HG03139 (cell line): ENCODE data around the gene GMPPA.

ENCODE experiments used
- ATAC-seq: cut with Tn5 transposase; IDR thresholded peaks from one replicate; pipeline ENCODE4 v1.9.1; 2021; ENCODE audit not compliant: unreplicated experiment

Gene GMPPA

GRCh38 chr2:219498280-219499057, at the start of gene GMPPA:
Gene GMPPA (plus strand): TSS chr2:219498891. CDS start chr2:219499976, 1,085 bp downstream.
- peak; percentile 93 for ATAC-seq

DNA sequence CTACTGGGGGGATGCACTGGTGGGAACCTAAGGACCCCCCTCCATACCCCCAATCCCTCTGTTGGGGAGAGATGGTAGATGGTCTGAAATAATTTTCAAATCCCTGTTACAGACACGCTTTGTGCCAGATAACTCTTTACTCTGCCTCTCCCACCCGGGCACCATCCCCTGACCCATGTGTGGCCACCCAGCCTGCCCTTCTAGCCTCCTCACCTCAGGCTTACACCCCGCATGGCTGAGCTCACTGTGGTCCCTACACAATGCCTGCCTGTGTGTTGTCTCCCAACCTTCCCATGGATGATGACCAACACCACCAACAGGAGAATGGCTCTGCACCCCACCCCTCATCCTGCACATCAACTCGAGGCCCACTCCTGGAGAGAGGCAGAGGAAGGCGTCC, 49.1 kb upstream of the GMPPA start:
- ATAC-seq = no peak

- no peak for ATAC-seq
Observed at GRCh38 chr2:219451661-219452360, 46.9 kb upstream of the GMPPA start.

DNA sequence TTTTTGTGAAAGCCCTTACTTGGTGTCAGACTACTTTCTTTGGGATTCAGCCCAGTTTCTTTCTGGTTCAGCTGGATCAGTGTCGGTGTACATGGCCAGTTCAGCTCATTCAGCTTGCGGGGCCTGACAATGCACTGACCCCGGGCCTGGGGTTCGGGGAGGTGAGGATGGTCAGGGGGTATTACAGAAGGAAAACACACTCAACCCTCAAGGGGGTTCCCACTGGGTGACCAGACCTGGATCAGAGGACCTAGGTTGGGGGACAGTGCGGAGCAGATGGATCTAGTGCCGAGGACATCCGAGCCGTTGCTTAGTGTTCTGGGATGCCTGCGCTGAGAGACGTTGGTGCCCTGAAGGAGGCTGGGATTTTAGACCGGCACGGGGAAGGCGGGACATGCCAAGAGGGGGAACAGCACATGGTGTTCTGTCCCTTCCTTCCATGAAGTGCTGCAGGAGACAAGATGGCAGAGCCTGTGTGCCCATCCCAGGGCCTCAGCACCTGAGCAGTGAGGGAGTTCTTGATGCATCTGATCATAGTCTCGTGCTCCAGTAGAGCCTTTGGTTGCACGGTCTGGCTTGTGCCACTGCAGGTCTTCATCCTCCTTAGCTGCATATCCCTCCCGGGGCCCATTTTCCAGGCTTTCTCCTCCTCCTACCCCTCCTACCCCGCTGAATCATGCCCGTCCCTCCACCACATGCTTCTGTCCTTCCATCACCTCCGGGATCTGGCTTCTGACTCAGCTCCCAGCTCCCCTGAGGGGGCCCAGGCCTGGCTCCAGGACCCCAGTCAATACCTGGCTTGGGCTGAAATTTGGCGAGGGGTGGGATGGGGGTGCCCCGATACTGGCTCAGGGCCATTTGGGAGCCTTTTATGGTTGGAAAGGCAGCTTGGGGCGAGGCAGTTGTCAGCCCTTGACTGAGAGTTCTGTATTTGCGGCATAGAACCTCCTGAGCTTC, 46.1 kb upstream of the GMPPA start:
- no peak for ATAC-seq

DNA sequence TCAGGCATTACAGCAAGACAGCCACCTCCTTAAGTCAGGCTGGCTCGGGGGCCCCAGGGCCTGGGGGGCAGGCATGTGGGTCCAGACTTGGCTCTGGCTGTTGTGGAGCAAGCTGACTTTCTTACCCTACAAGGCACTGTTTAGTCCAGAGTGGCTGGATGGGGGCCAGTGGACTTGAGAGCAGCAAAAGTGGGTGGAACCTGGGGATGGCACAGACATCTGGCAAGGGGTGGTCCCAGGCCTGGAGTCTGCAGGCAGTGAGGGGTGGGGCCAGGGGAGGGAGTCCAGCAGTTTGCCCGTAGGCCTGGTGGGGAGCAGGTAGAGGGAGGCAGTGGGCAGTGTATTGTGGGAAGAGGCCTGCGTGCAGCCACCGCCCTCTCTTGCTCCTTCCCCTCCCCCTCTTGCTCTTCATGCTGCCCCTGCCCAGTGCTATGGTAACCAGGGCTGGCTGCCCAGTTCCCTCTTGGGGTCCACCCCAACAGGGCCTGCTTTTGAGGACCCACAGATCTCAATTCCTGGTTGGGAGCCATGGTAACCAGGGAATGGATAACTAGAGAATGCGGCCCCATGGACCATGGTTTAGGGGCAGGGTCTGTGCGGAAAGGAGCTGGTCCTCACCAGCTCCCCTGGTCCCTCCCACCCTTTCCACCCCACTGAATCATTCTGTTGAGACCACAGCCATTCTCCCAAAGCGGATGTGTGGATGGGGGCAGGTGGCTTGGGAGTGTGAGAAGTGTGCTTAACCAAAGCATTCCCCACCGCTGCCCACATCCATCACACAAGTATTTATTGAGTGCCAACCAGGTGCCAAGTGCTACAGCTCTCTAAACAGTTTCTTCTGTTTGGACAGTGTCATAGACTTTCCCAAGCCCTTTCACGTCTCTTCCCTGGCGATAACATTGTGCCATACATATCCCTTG, 44.8 kb upstream of the GMPPA start:
- ATAC-seq = no peak

GRCh38 chr2:219455581-219455980, 43.1 kb upstream of the GMPPA start:
- ATAC-seq = no peak

GRCh38 chr2:219457784-219458369, 40.8 kb upstream of the GMPPA start:
- no peak for ATAC-seq

DNA sequence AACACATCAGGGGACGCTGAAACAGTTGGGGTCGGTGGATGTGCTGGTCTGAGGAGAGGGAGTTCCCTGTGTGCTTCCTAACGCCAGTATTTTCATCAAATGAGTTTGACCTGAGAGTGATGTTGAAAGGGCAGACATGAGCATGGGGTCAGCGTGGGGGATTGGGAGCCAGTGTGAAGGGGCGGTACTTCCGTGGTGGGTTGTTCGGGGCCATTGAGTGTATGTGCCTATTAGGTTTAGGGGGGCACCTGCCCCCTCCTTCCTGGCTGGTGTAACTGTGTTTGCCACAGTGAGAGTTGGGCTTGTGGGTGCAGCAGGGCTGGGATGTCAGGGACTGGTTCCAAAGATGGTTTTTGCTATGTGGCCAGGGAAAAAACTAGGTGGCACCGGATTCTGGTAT, 39.7 kb upstream of the GMPPA start:
- no peak for ATAC-seq

DNA sequence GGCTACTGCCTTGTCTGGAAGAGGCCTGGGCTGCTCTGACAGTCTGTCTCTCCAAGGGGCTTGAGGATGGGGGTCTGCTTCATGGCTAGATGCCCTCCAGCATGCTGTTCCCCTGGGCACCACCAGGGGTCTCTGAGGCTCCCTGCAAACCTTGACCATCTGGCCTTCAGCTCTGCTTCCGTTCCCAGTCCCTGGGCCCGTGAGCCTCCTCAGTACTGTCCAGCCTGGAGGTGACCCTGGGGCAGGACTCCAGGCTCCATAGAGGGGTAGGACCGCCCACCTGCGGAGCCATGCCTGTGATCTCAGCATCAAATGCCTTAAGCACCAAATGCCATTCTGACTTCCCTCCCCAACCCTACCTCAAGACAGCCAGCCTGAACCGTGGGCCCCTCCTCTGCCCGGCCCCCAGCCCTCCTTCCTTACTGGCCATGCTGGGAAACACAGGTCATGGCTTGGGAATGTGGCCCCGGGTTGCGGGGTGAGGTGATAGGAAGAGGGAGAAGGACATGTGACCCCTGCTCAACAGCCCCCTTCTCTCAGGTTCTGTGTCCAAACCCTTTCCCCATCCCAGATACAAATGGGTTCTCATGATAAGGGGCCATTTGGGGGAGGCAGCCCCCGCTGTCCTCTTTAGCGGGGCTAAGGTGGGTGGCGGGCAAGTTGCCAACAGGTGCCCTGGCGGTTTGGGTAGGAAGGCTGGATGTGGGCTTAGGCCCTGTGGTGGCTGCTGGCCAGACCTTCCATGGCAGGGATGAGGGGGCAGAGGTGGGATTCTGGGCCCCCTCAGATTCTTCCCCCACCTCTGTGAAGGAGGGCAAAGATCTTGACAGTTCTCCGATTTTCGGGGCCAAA, 39.0 kb upstream of the GMPPA start:
- no peak for ATAC-seq

GRCh38 chr2:219460424-219460926, 38.2 kb upstream of the GMPPA start:
- ATAC-seq = no peak

DNA sequence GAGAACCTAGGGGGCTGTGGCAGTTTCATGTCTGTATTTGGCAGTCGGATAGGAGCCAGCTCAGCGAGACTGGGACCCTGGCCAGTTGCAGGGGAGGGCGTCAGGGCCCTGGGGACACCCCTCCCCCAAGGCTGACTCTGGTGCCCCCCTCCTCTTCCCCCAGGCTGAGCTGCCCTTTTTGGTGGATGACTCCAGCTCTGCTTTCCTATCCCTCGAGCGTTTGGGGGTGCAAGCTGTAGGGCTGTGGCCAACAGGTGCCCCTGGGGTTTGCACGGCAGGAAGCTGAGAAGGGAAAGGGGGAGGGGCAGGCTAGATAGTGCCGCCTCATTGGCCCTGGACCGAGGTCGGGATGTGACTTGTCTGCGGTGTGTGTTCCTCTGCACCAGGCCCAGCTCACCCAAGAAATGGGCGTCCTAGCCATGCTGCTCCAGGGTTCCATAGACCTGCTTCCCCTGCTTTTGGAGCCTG, 37.6 kb upstream of the GMPPA start:
- ATAC-seq = no peak

DNA sequence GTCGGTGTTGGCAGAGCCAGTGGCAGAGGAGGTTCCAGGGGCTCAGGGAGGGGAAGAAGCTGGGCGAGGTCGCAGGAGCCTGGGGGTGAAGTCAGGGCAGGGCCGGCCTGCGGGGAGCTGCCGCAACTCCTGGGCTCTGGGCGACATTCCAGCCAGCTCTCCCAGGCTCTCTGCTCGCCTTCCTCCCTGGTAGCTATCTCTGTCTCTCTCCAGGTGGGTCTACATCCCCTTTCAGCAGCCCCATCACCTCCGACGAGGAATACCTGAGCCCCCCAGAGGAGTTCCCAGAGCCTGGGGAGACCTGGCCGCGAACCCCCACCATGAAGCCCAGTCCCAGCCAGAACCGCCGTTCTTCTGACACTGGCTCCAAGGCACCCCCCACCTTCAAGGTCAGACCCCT, 37.0 kb upstream of the GMPPA start:
- no peak for ATAC-seq

DNA sequence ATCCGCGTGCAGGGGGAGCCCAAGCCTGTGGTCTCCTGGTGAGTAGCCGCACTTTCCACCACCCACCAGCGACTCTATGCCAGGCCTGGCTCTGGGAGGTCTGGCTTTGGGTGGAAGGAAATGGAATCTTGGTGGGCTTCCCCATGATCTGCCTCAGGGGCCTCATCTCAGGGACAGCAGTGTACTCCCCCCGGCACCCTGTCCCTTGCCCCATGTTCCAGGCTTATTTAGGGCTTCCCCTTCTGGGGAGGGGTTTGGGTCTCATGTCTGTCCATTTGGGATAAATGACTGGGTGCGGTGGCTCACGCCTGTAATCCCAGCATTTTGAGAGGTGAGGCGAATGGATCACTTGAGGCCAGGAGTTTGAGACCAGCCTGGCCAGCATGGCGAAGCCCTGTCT, 36.3 kb upstream of the GMPPA start:
- no peak for ATAC-seq

DNA sequence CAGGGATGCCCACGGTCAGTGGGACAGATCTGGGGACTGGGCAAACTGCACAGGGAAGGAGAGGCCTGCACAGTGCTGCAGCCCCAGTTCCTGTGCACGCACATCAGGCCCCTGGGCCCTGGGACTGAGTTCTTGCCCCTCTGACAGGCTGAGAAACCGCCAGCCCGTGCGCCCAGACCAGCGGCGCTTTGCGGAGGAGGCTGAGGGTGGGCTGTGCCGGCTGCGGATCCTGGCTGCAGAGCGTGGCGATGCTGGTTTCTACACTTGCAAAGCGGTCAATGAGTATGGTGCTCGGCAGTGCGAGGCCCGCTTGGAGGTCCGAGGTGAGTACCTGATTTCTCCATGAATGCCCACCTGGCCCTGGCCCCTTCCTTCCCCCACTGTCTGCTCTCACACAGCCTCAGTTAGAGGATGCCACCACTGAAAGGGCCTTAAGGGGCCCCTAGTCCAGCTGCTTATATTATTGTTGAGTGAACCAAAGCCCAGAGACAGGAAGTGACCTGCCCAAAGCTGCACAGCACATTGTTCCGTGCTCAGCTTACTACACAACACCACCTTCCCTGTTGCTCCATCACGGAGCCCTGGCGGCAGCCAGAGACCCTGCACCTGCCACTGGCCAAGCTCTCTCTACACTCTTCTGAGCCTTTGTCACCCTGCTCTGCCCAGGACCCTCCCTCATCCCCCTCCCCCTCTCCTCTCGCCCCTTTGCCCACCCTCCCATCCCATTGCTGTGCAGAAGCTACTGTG, 34.2 kb upstream of the GMPPA start:
- ATAC-seq = no peak

GRCh38 chr2:219465659-219466561, 32.8 kb upstream of the GMPPA start:
- ATAC-seq = no peak

DNA sequence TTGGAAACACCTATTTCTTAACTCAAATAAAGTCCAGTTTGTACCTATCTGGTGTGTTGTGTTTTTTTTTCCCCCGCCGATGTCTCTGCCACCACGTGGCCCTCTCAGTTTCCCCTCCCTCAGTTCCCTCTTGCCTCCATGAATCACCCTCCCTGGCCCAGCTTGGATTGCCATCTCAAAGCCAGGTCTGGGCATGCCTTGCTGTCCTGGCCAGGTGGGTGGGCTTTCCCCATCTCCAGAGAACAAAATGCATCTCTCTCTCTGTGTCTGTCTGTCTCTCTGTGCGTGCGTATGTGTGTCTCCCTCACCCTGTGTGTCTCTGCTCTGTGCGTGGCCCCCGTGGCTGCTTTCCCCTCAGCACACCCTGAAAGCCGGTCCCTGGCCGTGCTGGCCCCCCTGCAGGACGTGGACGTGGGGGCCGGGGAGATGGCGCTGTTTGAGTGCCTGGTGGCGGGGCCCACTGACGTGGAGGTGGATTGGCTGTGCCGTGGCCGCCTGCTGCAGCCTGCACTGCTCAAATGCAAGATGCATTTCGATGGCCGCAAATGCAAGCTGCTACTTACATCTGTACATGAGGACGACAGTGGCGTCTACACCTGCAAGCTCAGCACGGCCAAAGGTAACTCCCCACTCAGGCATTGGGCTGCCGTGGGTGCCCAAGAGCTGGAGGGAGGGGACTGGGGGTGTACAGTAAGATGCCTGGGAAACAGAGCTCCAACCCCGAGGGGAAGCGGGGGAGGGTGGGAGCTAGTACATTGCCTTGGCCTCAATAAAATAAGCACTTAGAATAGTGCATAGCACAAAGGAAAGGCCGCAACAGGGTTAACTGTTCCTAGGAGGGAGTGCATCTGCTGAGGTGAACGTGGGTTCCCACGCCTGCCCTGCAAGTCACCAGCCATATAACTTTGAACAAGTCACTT, 31.6 kb upstream of the GMPPA start:
- no peak for ATAC-seq
